GM12892 (cell line): ENCODE data around the gene SRP68.
"Not testable (repeated sequence)": the region's sequence is repeated elsewhere in the genome, so short reads cannot be mapped to it uniquely, and the experiment has no call there.

ENCODE experiments used
- POLR2A ChIP-seq: IDR thresholded peaks from 2 replicates; pipeline ENCODE4 v1.6.1; 2011; ENCODE audit warnings: low read depth, low read length, control low read depth
- POLR2AphosphoS5 ChIP-seq: IDR thresholded peaks from 2 replicates; pipeline ENCODE4 v1.6.1; 2011; ENCODE audit warnings: low read depth, low read length, control low read depth

GRCh38 chr17:76058264-76058663 is 14.1 kb downstream of the SRP68 start:
- TF ChIP-seq POLR2A, POLR2AphosphoS5: not testable (repeated sequence)
